HG02759 (cell line): ENCODE measurements around the gene BRF1.

Source experiments
- ATAC-seq: cut with Tn5 transposase; IDR thresholded peaks from one replicate; pipeline ENCODE4 v1.9.1; 2021; ENCODE audit warnings: mild to moderate bottlenecking, moderate library complexity; ENCODE audit not compliant: unreplicated experiment

BRF1 gene

GRCh38 chr14:105163040-105163742 lies 137.6 kb downstream of the BRF1 start:
- no peak for ATAC-seq

GRCh38 chr14:105162669-105162979 lies 138.2 kb downstream of the BRF1 start:
- ATAC-seq, result no peak

GRCh38 chr14:105161964-105162668 lies 138.7 kb downstream of the BRF1 start:
- no peak for ATAC-seq

- ATAC-seq, result no peak
These were observed 139.5 kb downstream of the BRF1 start for GRCh38 chr14:105161309-105161708.

- no peak for ATAC-seq
These were observed 140.0 kb downstream of the BRF1 start for GRCh38 chr14:105160776-105161175.

GRCh38 chr14:105159344-105159743 lies 141.5 kb downstream of the BRF1 start:
- no peak for ATAC-seq
